ENCODE measurements around the gene EDRF1.
"Not testable (repeated sequence)": the region's sequence is repeated elsewhere in the genome, so short reads cannot be mapped to it uniquely, and the experiment has no call there.

EDRF1 gene

GRCh38 chr10:125709553-125710474, 9.7 kb upstream of the EDRF1 start:
- no peak for DNase-seq

DNA sequence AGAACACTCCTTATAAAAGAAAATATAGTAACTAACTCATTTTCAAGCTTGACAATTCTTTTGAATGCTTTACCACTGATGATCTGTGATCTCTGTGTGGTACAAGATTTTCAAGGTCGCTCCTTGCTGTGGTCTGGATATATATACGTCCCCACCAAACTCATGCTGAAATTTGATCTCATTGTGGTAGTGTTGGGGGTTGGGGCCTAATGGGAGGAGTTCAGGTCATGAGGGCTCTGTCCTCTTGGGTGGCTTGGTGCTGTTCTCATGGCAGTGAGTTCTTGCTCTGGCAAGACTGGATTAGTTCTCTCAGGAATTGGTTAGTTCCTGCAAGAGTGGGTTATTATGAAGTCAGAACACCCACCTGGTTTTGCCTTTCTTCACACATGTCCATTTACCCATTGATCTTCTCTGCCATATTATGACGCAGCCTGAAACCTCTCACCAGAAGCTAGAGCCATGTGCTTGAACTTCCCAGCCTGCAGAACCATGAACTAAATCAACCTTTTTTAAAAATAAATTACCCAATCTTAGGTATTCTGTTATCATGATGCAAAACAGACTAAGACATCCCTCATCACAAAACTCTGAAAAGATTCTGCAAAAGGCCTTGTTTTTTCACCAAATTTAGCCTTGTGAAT, 8.3 kb upstream of the EDRF1 start:
- no peak for DNase-seq

DNA sequence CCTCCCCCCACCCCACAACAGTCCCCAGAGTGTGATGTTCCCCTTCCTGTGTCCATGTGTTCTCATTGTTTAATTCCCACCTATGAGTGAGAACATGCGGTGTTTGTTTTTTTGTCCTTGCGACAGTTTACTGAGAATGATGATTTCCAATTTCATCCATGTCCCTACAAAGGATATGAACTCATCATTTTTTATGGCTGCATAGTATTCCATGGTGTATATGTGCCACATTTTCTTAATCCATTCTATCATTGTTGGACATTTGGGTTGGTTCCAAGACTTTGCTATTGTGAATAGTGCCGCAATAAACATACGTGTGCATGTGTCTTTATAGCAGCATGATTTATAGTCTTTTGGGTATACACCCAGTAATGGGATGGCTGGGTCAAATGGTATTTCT, 4.8 kb upstream of the EDRF1 start:
- DNase-seq: not testable (repeated sequence)

DNA sequence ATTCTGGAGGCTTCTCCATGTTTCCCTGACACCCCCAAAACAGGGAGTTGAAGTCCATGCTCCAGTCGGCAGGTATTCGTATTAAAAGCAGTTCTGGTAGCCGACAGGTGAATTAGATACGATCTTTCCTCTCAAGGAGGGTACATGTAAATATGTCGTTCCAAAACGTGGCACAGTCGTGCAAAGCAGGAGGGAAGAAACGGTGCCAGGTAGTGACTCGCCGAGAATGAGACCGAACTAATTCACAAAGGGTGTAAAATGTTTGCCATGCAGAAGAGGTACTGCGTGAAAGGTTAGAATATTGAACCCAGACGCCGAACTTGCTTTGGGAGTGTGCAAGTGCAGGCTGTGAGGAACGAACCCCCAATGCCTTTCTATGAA, 483 bp downstream of the EDRF1 start:
- no peak for DNase-seq

DNA sequence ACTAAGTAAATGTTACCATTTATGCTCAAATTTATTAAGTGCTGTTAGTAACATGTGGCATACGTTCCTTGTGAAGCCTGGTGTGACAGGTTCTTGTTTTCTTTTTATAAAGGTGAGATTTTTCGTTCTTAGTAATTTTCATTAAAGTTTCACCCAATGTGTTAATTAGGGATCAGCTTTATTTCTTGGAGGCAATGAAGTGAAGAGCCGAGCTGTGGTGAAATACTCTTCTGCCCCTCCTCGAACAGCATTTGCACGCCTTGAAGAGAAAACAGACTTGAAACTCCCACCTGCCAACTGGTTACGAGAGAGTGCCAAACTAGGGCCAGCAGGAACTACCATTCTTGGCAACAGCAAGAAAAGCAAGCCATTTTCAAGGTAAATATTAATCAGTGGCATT, 1.5 kb downstream of the EDRF1 start:
- no peak for DNase-seq

DNA sequence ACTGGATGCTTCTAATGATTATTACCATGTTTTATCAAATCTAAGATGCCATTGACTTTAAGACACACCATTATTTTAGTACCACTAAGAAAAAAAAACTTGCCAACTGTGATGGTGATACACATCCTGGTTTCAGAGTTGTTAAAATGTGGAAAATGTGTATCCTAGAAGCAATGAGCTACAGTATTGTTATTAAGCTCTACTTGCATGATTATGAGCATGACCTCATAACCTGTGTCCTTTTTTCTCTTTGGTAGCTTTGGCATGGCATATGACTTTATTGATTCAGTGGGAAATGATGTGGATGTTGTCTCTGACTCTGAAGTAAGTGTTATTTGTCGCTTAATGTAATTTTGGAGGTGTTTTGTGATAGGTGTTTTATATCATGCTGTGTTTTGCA, 3.3 kb downstream of the EDRF1 start:
- DNase-seq: no peak

GRCh38 chr10:125726914-125727313, 7.4 kb downstream of the EDRF1 start:
- no peak for DNase-seq

GRCh38 chr10:125727436-125727835, 7.9 kb downstream of the EDRF1 start:
- DNase-seq: no peak

DNA sequence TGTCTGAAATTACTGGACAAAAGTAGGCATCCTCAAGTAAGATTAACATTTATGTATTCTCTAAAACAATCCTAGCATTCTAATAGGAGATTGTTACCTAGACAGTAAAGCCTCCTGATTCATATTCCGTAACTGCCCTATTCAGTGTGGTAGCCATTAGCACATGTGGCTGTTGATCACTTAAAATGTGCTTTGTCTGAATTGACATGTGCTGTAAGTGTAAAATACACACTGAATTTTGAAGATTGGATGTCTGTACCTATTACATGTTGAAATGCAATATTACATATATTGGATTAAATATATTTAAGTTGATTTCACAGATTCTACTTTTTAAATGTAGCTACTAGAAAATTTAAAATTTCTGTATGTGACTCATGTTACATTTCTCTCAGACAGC, 14.6 kb downstream of the EDRF1 start:
- DNase-seq: no peak

DNA sequence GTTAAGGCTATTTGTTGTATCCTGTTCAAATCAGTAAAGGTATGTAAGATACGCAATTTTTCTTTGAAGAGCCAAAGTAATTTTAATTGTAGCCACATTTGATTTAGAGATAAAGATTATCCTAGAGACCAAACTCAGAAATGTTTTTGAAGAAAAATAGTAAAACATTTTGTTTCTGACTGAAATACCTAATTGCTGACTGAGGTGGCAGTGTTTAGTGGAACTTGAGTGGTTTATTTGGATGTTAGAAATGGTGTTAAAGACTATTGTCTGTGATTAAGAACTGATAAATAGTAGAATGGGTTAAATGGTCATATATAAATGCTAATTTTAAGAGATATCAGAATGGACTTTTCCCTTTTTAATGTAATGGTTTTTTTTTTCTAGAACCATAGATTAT, 15.3 kb downstream of the EDRF1 start:
- no peak for DNase-seq

GRCh38 chr10:125738206-125738605, 18.7 kb downstream of the EDRF1 start:
- DNase-seq: no peak

GRCh38 chr10:125739994-125740679, 20.6 kb downstream of the EDRF1 start:
- no peak for DNase-seq

DNA sequence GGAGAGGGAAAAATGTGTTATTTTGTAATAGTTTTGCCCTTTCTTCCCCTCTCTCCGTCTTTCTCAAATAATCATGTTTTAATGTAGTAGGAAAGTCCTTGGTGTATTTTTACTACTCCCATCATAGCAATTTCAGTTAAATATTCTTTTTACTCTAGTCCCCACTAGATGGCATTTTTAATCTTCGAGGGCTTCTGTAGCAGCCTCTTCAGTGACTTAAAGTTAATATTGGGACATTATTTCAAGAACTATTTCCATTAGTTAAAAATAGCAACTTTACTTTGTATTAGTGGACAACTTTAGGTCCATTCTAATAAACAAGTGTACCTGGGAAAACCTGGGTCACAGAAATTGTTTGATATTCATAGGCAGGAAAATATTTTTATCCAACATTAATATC, 23.0 kb downstream of the EDRF1 start:
- no peak for DNase-seq

- DNase-seq: no peak
Measured at GRCh38 chr10:125744909-125745308, 25.4 kb downstream of the EDRF1 start.

DNA sequence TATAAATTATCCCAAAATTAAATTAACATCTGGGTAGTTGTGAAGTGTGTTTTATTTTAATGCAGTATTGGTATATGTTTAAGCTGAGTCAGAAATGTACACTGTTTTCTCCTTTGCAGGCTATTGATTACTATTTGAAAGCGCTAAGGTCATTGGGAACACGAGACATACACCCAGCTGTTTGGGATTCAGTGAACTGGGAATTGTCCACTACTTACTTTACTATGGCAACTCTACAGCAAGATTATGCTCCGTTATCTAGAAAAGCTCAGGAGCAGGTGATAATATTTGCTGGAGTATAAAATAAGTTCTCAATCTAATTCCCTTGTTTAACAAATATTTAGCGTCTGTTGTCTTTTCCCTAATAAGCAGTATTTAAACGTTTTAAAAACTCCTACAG, 27.9 kb downstream of the EDRF1 start:
- no peak for DNase-seq

DNA sequence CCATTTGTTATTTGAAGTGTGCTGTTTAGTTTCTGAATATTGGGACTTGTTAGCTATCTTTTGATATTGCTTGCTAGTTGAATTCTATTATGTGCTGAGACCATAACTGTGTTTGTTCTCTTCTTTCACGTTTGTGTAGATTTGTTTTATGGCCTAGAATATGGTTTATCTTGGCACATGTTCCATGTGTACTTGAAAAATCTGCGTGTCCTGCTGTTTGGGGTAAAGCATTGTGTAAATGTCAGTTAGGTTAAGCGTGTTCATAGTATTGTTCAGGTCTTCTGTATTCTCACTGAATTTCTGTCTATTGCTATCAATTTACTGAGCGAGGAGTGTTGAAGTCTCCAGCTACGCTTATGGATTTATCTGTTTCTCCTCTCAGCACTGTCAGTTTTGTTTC, 36.7 kb downstream of the EDRF1 start:
- DNase-seq: no peak

GRCh38 chr10:125756853-125757487, 37.5 kb downstream of the EDRF1 start:
- DNase-seq: no peak

DNA sequence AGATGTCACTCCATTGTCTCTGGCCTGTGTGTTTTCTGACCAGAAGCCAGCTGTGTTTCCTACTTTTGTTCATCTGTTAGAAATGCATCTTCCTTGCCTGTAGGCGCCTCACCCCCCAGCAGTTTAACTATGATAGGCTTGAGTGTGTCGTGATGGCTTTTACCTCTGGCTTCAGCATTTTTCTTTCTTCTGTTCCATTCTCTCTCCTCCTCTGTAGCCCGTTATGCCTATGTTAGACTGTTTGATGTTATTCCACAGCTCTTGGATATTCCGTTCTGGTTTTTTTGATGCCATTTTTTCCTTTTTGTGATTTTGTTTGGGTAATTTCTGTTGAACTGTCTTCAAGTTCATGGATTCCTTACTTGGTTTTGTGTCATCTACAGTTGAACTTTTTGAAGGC, 38.2 kb downstream of the EDRF1 start:
- no peak for DNase-seq

DNA sequence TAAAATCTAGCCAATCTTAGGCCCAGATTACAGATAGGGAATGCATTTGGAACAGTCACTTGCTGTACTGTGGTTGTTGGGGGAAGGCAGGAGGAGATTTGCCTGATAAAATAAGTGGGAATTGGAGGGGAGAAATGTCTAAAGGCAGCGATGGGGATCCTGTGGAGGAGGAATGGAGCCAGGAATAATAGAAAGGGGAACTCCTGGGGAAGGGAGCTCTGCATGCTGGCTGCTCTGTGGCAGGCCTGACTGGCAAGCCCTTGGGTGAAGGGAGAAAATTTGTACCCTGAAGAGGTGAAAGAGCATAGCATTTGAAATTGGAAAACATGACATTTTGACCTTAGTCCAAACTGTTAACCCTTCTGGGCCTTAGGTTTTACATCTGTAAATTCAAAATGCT, 42.5 kb downstream of the EDRF1 start:
- no peak for DNase-seq

DNA sequence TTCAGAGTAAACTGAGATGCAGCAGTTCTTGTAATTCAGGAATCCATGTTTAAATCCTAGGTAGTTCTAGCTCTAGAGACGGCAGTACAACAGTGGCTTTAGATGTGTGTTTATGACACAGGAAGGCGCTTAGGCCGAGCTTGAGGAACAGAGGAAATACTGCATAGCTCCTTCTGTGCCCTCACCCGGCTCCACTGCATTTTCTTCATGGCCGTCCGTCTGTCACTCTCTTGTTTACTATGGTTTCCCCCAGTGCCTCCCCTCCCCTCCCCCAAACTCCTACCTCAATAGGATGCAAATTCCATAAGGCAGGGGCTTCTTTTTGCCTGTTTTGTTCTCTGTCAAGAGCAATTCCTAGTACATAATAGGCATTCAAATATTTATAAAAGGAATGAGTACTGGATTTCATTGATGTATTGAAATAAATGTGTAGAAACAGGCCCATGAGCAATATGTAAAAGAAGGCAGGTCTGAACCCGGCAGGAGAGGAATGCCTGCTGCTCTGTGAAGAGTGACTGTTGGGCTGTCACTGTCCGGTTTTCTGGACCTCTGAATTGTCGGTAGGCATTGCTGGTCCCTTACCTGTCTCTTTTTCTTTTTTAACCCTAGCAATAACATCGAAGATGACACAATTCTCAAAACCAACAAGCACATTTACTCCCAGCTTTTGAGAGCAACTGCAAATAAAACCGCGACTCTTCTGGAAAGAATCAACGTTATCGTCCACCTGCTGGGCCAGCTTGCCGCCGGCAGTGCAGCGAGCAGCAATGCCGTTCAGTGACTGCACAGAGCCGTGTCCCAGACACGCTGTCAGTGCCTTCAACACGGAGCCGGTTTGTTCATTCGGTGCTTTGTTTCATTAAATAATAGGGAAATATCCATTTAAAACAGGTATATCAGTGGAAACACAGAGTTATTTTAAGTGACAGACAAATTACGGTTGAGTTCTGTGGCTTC, 43.5 kb downstream of the EDRF1 start:
- no peak for DNase-seq

DNA sequence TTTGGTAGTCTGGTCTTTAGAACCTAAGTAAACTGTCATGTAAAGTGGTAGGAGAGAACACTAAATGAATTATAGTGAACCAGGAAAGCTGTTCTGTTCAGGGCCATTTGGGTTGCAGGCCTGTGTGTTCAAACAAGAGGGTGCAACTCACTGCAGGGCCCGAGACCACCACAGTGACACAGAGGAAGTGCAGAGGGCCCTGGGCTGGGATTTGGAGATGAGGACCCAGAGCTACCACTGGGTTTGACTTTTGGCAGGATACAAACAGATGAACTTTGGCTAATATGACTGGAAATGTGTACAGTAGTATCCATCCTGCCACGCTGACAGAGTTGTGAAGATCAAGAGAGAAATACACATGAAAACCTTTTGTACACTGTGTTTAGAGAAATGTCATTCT, 46.3 kb downstream of the EDRF1 start:
- no peak for DNase-seq

DNA sequence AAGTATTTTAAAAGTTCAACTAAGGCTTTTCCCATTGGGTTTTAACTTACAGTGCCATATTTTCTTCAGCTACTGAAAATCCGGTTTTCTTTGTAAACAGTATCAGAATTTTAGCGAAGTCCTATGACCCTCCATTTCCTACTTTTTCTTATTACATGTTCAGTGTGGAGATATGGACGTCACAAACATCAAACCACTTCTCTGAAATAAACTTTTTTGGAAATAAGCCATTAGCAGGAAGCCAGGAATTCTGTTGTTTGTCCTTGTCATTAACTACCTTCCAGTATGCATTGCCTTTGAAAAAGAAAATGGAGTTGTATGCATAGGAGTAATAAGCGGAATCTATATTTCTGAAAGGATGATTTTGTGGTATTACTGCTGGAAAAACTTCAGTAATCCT, 47.0 kb downstream of the EDRF1 start:
- DNase-seq: no peak

Data from NCI-H2227 treated with DMSO at 0.1 percent for 48 hours (cell line).